GM19467 (cell line): Measurements from ENCODE around the gene HDAC10.

Source experiments
- ATAC-seq: cut with Tn5 transposase; IDR thresholded peaks from one replicate; pipeline ENCODE4 v1.9.1; 2021; ENCODE audit warnings: mild to moderate bottlenecking, moderate library complexity; ENCODE audit not compliant: unreplicated experiment

HDAC10 gene, protein sequence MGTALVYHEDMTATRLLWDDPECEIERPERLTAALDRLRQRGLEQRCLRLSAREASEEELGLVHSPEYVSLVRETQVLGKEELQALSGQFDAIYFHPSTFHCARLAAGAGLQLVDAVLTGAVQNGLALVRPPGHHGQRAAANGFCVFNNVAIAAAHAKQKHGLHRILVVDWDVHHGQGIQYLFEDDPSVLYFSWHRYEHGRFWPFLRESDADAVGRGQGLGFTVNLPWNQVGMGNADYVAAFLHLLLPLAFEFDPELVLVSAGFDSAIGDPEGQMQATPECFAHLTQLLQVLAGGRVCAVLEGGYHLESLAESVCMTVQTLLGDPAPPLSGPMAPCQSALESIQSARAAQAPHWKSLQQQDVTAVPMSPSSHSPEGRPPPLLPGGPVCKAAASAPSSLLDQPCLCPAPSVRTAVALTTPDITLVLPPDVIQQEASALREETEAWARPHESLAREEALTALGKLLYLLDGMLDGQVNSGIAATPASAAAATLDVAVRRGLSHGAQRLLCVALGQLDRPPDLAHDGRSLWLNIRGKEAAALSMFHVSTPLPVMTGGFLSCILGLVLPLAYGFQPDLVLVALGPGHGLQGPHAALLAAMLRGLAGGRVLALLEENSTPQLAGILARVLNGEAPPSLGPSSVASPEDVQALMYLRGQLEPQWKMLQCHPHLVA

GRCh38 chr22:50250555-50251476 is at the start of gene HDAC10:
Gene HDAC10, minus strand, starts transcription at chr22:50251265. Its CDS starts 233 bp downstream, at chr22:50251032.
- peak; percentile 35 for ATAC-seq

GRCh38 chr22:50300620-50301257 is 49.7 kb upstream of the HDAC10 start:
- no peak for ATAC-seq

GRCh38 chr22:50299785-50300619 is 48.9 kb upstream of the HDAC10 start:
- ATAC-seq, result no peak

DNA sequence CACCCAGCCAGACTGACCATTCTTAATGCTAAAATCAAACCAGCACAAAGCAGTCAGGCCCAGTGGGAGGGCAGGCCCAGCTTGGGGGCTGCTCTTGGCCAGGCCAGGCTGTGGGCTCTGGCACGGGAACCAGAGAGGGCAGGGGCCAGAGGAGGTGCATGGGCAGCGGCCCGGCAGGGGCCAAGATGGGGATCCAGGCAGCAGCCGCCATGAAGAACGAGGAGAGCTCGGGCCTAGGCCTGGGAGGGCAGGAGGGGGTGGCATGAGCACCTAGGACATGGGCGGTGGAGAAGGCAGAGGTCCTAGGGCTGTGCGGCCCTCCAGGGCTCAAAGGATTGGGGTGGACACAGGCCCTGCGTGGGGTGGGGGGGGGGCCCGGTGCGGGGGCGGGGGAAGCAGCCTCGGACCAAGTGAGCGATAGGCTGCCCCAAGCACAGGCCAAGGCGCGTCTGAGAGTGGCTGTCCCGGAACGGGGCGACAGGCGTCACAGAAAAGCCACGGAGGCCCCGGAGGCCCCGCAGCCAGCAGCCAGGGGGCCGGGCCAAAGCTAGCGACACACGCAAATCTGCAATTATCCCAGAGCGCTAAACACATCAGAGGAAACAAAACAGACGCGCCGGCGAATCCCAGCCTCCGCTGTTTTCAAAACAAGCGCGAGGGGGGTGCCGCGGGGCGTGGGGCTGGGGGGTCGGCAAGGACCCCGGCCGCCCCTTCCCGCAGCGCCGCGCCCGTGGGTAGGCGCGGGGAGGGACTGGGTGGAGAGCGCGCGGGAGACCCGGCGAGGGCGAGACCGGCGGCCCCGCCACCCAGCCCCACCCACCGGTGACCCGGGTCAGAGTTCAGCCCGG is 48.1 kb upstream of the HDAC10 start:
- no peak for ATAC-seq

DNA sequence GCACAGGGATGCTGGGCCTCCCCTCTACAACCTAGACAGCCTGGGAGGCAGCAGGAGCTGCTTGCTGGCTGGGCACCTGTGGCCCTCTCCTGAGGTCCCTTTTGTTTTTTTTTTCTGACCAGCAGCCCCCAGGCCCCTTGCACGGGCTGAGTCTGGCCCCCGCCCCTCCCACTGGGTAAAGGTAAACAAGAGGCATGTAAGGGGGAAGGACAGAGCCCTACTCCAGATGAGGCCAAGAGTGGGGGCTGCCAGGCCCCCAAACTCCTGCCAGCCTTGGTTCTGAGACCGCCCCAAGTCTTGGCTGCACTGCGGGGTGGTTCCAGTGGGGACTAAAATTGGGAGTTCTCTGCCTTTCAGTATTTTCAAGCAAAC is 47.2 kb upstream of the HDAC10 start:
- ATAC-seq, result no peak

DNA sequence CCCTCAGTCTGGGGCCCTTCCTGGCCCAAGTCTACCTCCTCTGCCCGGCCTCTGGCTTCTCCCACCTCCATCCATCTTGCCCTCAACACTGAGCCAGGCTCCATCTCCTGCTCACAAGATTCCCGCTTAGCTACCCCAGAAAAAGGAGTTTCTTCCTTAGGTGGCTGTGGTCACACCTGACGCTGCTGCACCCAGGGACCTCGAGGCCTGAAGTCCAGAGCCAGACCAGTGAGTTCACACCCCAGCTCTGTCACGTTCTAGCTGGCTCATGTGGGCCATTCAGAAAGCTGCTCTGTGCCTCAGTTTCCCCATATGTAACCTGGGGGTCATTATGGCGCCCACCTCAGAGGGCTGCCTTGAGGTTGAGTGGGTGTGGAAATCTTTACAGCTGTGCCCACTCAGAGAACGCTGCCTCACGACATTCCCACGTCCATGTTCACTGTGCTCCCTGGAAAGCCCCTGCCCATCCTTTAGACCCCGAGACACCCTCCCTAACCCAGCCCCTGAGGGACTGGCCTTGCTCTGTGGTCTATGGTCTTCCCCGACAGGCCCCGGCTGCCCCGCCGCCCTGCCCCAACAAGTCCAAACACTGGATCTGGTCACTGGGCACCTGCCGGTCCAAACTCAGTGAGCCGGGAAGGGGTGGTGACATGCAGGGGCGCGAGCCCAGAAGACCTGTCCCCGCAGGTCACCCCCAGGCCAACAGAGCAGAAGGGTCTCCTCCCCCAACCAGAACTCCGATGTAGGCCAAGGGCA is 46.6 kb upstream of the HDAC10 start:
- no peak for ATAC-seq

- no peak for ATAC-seq
Measured at GRCh38 chr22:50296658-50297490, 45.8 kb upstream of the HDAC10 start.

DNA sequence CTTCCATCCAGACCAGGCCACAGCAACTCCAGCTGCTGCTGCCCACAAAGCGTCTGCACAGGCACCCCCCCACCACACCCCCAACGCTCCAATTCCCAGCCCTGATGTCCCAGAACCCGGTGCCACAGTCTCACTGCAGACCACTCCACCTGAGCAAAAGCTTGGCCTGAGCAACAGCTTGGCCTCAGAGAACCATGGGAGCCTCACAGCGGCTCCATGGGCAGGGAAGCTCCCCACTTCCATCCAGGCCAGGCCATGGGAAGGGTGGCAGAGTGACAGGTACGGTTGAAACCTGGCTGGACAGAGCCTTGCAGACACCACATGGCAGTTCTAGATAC is 43.2 kb upstream of the HDAC10 start:
- ATAC-seq, result no peak

- no peak for ATAC-seq
Measured at GRCh38 chr22:50293441-50294318, 42.6 kb upstream of the HDAC10 start.

- no peak for ATAC-seq
Measured at GRCh38 chr22:50292643-50293440, 41.8 kb upstream of the HDAC10 start.

DNA sequence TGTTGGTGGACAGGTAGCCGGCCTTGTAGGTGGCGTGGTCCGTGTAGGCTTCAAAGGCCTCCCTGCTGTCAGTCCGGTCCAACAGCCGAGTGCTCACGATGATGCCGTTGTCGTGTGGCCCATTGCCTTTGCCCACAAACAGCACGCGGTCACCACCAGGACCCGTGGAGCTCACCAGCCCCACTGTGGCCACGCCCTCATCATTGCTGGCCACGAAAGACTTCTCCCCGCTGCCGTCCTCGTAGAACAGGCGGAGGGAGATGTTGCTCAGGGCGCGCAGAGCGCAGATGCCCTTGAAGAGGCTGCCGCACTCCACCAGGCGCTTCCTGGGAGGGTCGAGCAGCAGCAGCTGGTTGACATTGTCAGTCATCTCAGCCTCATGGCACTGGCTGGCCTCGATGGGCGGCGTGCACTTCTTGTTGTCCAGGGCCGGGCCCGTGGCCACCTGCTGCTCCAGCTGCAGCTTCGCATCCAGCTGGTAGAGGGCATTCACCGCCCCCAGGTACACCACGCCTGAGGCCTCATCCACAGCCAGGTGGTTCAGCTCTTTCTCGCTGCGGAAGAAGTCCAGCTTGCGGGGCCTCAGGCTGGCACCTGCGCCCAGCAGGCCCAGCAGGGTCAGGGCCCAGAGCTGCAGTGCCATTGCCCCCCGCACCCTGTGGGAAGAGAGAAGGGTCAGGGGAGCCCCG is 39.0 kb upstream of the HDAC10 start:
- no peak for ATAC-seq

DNA sequence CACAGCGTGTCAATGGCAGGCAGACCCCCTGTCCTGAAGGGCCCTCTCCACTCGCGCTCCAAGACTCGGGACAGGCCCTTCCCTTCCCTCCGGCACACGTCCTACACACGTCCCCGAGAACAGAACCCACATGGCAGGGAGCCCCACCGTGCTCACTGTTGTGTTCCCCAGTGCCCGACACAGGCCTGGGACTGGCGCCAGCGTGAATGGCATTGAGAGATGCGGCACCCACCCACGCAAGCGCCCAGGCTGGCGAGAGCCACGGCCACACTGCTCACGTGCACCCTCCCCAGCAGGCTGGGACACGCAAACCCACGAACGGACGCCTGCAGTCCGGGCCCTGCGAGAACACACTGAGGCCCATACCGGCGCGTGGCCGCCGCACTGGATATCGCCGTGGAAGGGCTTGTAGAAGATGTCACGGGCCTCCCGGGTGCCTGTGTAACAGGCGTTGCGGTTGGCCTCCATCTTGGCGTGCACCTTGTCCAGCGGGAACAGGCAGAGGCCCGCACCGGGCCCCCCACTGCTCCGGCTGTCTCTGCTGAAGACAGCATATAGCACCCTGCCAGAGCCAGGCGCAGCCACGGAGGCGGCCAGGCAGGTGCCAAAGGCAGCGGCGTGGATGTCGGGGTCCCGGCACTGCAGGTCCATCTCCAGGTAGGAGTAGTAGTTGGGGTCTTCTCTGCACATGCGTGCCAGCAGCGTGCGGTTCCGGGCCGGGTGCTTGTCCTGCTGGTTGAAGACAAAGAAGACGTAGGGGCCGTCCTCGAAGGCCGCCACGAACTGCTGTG is 38.3 kb upstream of the HDAC10 start:
- no peak for ATAC-seq

GRCh38 chr22:50287731-50288130 is 36.7 kb upstream of the HDAC10 start:
- no peak for ATAC-seq

GRCh38 chr22:50286701-50287318 is 35.7 kb upstream of the HDAC10 start:
- ATAC-seq, result no peak
